Medulla oblongata (tissue), 1 donor: Measurements from ENCODE around the gene CTTNBP2NL.

Source experiments
- DNase-seq: peaks from one replicate; pipeline ENCODE4 v3.0.0-alpha.2; 2015; ENCODE audit errors: extremely low spot score

CTTNBP2NL gene

GRCh38 chr1:112395821-112396652 lies at the start of gene CTTNBP2NL:
Gene CTTNBP2NL (plus strand): TSS chr1:112396214. CDS start chr1:112416166, 19,952 bp downstream.
- peak; percentile 99 for DNase-seq

- no peak for DNase-seq
Observed at GRCh38 chr1:112346801-112347350, 49.1 kb upstream of the CTTNBP2NL start.

- no peak for DNase-seq
Observed at GRCh38 chr1:112356765-112357164, 39.2 kb upstream of the CTTNBP2NL start.

GRCh38 chr1:112357467-112357866 lies 38.5 kb upstream of the CTTNBP2NL start:
- no peak for DNase-seq

GRCh38 chr1:112358061-112358770 lies 37.8 kb upstream of the CTTNBP2NL start:
- no peak for DNase-seq

GRCh38 chr1:112358798-112359408 lies 37.1 kb upstream of the CTTNBP2NL start:
- peak; percentile 74 for DNase-seq

- DNase-seq, result peak; percentile 50
Observed at GRCh38 chr1:112359961-112360767, 35.9 kb upstream of the CTTNBP2NL start.

GRCh38 chr1:112363636-112364035 lies 32.4 kb upstream of the CTTNBP2NL start:
- no peak for DNase-seq

GRCh38 chr1:112368198-112368597 lies 27.8 kb upstream of the CTTNBP2NL start:
- DNase-seq, result no peak

- DNase-seq, result peak; percentile 92
Observed at GRCh38 chr1:112369392-112370285, 26.4 kb upstream of the CTTNBP2NL start.

GRCh38 chr1:112370996-112371395 lies 25.0 kb upstream of the CTTNBP2NL start:
- no peak for DNase-seq

GRCh38 chr1:112371775-112372174 lies 24.2 kb upstream of the CTTNBP2NL start:
- no peak for DNase-seq

- DNase-seq, result no peak
Observed at GRCh38 chr1:112373806-112374205, 22.2 kb upstream of the CTTNBP2NL start.

- DNase-seq, result no peak
Observed at GRCh38 chr1:112375701-112376100, 20.3 kb upstream of the CTTNBP2NL start.

GRCh38 chr1:112380356-112380755 lies 15.7 kb upstream of the CTTNBP2NL start:
- DNase-seq, result no peak

- DNase-seq, result no peak
Observed at GRCh38 chr1:112381324-112382076, 14.5 kb upstream of the CTTNBP2NL start.

GRCh38 chr1:112383759-112384370 lies 12.1 kb upstream of the CTTNBP2NL start:
- DNase-seq, result no peak

- no peak for DNase-seq
Observed at GRCh38 chr1:112386024-112386723, 9.8 kb upstream of the CTTNBP2NL start.
